HG03039 (cell line): ENCODE measurements around the gene TMEM131.
"Not testable (repeated sequence)": the region's sequence is repeated elsewhere in the genome, so short reads cannot be mapped to it uniquely, and the experiment has no call there.

ENCODE experiments used
- ATAC-seq: cut with Tn5 transposase; IDR thresholded peaks from one replicate; pipeline ENCODE4 v1.9.1; 2021; ENCODE audit warnings: mild to moderate bottlenecking, moderate library complexity; ENCODE audit not compliant: unreplicated experiment

Gene TMEM131

DNA sequence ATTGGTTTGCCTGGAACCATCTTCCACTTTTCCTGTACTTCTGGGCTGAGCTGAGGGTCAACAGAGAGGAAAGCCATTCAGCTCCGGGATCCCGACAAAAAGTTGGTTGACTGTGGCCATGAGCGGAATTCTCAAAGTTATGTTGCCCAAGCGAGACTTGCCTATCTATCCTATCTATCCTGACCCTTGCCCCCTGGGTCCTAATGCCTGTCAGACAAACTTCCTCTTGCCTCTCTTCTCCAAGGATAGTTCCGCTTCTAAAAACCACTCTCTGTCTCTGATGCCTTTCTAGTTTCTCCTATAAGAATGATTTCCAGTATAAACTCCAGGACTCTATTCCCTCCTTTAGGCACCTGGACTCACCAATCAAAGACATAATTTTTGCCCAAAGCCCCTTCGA lies 173.9 kb downstream of the TMEM131 start:
- not testable (repeated sequence) for ATAC-seq

- ATAC-seq, result no peak
These were observed 176.0 kb downstream of the TMEM131 start for GRCh38 chr2:97819754-97820153.

DNA sequence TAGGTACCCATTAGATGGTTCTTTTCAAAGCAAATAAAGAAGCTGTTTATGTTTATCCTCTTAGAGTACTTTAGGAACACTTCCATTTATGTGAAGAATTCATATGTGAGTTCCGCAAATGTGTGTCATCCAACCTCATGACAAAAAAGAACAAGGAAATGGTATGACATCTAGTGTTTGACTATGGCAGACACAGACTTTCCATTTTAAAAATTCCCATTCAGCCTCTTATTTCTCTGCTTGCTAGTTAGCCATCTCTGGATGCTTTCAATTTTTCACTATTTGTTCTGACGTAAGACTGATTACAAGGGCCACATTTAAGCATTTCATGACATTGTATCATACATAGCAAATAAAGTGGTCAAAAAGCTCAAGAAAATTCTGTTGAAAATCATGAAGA lies 179.3 kb downstream of the TMEM131 start:
- ATAC-seq, result no peak

- ATAC-seq, result no peak
These were observed 182.8 kb downstream of the TMEM131 start for GRCh38 chr2:97812931-97813330.

- no peak for ATAC-seq
These were observed 186.9 kb downstream of the TMEM131 start for GRCh38 chr2:97808816-97809215.

DNA sequence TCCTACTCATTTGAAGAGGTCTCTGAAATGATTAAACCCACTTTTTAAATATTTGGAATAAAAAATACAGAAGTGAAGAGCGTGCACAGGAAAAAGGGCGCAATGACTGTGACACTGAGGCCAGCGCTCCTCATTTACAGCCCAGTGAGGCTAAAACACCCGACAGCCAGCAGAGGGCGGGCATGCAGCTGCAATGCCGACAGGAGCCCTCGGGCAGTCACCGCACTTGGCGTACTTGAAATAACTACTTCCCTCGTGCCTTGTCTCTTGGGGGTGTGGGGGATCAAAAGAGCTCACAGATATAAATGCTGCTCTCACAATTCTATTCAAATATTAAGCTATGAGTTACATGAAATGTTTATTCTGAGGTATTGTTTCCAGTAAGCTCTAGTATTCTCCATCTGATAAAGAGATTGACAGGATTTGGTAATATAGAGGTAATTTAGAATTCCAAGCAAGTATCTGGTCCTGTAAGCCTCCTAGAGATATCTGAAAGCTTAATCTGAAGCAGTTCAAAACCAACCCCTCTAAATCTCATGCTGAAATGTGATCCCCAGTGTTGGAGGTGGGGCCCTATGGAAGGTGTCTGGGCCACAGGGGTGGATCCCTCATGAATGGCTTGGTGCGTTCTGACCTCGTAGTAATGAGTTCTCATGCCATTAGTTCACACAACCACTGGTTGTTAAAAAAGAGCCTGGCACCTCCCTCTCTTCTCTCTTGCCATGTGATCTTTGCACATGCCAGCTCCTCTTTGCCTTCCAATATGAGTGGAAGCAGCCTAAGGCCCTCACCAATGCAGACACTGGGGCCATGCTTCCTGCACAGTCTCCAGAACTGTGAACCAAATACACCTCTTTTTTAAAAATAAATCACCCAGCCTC lies 188.8 kb downstream of the TMEM131 start:
- no peak for ATAC-seq

DNA sequence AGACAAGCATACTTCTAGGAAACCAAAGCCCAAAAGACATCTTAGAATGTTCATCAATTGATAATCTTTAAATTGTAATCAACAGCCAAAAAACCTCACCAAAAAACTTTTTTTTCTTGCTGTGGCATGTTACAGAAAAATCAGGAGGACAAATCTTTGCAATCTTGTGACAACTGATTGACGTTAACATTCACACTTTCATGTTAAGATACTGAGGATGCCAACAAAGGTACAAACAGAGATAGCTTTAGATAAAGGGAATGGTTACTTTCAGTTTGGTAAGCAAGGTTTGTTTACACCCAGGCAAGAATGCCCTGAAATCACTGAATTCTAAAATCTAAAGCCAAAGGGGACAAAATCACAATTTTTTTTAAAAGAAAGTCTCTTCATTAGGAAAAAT lies 190.0 kb downstream of the TMEM131 start:
- ATAC-seq, result no peak

- no peak for ATAC-seq
These were observed 194.7 kb downstream of the TMEM131 start for GRCh38 chr2:97801028-97801427.

DNA sequence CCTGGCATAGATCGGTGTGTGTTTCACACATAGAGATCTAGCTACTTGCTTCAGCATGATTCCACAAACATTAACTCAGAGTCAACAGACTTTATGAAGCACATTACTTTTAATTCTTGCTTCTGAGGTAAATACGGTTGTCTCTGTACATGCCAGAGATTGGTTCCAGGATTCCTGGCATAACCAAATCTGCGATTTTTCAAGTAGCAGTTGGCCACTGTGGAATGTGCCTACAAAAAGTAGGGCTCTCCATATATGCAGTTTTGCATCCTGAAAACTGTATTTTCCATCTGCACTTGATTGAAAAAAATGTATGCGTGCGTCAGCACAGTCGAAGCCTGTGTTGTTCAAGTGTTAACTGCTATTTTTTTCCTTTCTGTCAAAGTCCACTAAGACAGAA lies 197.3 kb downstream of the TMEM131 start:
- ATAC-seq, result no peak

GRCh38 chr2:97797355-97797754 lies 198.4 kb downstream of the TMEM131 start:
- no peak for ATAC-seq

DNA sequence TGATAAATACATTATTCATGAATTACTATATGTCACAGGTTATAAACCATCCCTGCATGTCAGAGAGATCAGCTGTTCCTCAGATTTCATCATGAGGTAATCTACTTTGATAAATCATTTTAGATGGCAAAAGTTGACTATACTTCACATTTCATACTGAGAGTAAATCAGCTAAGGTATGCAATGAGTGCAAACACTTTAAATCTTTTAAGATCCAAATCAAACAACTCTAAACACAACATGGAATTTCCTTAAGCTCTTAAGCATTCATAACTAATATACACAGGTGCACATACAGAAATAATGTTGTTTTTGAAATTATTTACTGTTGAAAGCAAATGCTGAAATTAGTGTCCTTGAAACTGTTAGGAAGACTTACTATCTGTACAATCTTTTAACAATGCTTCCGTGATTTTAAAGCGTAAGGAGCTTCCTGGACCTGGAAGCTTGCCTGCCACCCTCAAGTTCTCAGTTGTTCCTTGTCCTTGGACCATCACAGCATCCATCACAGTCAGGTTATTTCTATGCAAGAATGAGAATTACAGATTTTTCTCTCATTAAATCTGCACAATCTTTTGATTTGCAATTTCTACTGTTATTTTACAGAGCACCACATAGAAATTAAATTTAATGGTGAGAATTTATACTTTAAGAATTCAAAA lies 199.2 kb downstream of the TMEM131 start:
- no peak for ATAC-seq

DNA sequence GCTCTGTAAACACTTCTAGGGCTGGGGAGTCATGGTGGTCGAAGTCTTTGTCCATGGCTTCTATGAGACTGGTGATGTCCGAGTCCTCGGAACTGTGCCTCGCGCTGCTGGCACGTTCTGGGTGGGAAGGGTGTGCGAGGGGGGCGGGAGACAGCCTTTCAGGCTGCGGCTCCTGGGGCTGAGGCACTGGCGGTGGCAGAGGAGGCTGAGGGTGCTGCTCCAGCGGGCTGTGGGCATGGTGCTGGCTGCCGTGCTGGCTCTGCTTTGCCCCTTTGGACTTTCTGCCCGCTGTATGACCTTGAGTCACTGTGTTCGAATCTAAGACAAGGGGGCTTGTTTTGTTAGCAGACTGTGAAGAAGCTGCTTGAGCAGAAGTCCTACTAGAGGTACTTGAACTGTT lies 203.3 kb downstream of the TMEM131 start:
- no peak for ATAC-seq

DNA sequence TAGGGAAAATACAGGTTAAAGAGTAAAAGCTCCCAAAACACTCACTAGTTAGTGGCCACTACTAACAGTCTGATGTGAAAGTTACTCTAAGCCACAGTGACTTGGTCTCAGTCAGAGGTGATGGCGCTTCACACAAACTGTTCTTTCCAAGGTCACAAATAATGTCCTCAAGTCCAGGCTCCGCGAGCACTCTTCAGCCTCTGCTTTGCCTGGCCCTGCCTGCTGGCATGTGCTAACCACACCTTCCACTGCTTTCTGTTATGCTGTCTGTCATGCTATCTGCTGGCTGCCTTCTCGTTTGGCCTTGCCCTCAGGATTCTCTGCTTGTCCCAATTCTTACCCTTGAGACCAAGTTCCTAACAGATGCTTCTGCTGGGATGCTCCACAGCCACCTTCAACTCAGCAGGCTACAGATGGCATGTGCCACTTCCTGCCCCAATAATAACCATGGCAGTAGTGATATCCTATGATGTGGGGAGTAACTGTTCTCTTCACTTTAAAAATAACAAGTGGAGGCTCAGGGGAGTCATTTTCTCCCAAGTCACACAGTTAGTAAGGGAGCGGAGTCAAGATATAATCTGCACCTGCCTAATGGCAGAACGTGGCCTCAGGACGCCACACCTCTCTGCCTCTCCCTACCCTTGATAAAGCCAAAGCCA lies 206.6 kb downstream of the TMEM131 start:
- no peak for ATAC-seq

DNA sequence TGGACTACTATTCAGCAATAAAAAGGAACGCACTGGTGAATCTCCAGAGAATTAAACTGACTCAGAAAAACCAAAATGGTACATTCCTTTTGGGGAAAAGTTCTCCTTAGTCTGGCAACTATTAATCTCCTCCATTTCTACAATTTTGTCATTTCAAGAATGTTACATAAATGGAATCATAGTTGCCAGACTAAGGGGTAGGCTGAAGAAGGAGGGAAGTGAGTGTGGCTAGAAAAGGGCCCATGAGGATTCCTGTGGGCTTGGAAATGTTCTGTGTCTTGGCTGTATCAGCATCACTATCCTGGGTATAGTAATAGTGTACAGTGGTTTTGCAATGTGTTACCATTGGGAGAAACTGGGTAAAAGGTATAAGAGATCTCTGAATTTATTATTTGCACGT lies 209.9 kb downstream of the TMEM131 start:
- no peak for ATAC-seq

- no peak for ATAC-seq
These were observed 210.8 kb downstream of the TMEM131 start for GRCh38 chr2:97784953-97785352.

- no peak for ATAC-seq
These were observed 213.8 kb downstream of the TMEM131 start for GRCh38 chr2:97781981-97782380.

GRCh38 chr2:97779141-97779540 lies 216.6 kb downstream of the TMEM131 start:
- no peak for ATAC-seq

GRCh38 chr2:97775074-97775473 lies 220.7 kb downstream of the TMEM131 start:
- ATAC-seq, result no peak

DNA sequence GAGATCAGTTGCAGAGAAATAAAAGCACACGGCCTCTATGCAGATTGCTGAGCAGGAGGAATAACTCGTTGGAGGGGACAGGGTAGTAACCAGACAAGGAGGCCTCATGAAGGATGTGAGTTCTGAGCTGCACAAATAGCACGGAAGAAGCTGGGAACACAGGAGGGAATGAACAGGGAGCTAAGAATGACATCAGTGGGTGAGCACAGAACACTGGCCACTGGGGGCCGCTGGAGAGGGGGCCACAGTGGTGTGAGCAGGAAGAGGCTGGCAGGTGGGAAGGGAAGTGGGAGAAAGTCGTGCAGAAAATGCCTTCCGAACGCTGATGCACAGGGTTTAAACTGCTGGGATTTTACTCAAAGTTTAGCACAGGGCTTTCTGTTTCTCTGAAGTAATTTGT lies 221.3 kb downstream of the TMEM131 start:
- no peak for ATAC-seq

DNA sequence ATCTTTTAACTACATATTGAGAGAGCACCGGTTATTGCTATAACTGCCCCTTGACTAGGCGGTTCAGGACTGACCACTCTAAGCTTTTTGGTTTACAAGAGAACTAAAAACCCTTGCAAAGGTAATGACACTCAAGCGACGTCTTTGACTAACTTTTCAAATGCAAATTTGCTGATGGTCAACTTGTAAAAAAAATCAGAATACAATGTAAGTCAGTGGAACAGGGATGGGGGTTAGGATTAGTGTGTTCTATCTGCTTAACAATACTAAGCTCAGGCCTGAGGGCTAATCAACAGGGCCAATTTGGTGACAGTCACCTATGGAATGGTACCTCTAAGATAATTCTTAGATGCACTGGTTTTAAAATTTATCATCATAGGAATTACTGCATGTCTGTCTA lies 225.3 kb downstream of the TMEM131 start:
- no peak for ATAC-seq

DNA sequence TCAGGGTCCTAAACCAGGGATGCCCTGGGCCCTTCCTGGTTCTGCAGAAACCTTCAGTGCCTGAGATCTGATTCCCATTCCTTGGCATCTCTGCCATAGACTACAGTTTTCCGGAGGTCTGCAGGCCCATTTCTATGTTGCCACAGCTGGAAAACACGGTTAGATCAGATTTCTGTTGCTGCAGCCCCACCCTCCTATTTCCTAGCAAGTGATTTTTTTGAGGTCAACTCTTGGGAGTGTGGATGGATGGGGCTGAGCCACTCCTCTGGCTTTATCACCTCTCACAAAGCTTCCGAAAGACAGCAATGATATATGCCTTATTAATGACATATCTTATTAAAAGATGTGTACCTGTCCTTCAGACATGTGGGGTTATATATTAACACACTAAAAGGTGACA lies 226.0 kb downstream of the TMEM131 start:
- no peak for ATAC-seq

DNA sequence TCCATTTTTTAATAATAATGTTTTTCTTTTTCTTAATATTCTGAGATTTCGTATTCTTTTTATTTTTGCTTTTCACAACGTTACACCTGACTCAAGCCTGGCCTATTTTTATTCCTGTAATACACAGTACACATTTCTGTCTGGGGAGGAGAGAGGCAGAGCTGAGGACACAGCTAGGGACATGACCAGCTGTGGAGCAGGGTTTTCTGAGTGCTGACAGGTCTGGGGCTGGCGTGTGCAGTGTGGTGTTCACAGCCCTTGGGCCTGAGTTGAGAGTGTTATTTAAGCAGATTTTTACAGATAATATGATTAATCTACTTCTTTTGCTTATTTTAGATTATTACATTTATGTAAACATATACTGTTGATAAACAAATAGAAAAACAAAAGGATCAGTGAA lies 226.4 kb downstream of the TMEM131 start:
- no peak for ATAC-seq
